GM19455 (cell line): ENCODE measurements around the gene ANP32E.

Experiments used
- ATAC-seq: cut with Tn5 transposase; IDR thresholded peaks from one replicate; pipeline ENCODE4 v1.9.1; 2021; ENCODE audit not compliant: unreplicated experiment

Gene ANP32E

DNA sequence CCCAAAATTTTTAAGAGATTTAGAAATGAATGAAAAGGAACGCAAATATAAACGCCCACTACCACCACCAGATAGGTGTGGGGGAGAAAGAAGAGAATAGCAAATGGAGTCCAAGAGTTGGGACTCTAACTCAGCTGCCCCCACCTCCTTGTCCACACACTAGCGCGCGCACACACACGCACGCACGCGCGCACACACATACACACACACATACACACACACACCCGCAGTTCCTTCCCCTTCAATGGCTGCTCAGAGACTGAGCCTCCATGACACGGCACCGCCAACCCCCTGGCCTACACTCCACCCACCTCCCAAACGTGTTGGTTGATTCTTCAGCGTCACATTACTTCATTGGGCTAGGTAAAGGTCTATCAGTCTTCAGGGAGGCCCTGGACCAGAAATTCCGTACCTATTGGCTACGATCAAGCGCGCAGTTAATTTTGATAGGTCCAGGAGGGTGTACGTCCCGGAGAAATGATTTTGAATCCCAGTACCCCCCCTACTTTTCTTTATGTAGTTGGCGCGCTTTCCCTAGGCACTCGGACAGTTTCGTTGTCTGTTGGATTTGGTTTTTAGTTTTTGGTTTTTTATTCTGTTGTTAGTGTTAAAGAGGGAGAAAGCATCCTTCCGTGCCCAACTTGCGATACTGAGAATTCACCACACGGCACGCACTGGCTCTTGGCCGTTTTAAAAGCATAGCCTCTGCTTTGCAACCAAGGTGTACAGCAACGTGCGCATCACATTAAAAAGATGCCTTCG lies at the start of gene ANP32E:
ANP32E (minus strand) TSS at position 261 of the 762 bp plus-strand sequence. CDS start 326 bp downstream, outside the sequence.
- ATAC-seq = peak; percentile 88

DNA sequence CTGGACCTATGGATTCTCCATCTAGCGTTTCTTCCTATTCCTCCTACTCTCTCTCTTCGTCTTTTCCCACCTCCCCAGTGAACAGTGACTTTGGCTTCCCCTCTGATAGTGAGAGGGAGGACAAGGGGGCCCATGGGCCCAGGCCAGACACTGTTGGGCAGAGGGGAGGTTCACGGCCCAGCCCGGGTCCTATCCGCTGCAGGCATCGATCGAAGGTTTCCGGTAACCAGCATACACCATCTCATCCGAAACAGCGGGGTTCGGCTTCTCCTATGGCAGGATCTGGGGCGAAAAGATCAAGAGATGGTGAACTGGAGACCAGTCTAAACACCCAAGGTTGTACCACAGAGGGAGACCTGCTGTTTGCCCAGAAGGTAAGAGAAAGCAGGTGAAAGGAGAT lies 47.3 kb upstream of the ANP32E start:
- no peak for ATAC-seq

DNA sequence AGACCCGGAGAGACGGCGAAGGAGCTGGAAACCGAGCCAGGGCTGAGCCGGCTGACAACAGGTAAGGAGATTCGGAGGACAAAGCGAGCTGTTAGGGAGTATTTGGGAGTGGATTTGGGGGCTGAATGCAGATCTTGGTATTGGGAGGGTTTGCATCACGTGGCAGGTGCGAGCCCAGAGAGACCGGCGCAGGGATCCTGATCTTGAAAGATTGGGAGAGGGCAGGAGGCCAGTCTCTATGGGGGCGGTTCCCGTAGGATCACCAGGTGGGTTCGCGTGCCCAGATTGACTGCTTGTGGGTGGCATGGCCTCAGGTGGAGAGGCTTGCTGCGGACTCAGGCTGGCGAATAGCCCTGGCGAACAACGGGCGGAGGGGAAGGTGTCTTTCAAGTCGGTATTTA lies 46.6 kb upstream of the ANP32E start:
- ATAC-seq = no peak

DNA sequence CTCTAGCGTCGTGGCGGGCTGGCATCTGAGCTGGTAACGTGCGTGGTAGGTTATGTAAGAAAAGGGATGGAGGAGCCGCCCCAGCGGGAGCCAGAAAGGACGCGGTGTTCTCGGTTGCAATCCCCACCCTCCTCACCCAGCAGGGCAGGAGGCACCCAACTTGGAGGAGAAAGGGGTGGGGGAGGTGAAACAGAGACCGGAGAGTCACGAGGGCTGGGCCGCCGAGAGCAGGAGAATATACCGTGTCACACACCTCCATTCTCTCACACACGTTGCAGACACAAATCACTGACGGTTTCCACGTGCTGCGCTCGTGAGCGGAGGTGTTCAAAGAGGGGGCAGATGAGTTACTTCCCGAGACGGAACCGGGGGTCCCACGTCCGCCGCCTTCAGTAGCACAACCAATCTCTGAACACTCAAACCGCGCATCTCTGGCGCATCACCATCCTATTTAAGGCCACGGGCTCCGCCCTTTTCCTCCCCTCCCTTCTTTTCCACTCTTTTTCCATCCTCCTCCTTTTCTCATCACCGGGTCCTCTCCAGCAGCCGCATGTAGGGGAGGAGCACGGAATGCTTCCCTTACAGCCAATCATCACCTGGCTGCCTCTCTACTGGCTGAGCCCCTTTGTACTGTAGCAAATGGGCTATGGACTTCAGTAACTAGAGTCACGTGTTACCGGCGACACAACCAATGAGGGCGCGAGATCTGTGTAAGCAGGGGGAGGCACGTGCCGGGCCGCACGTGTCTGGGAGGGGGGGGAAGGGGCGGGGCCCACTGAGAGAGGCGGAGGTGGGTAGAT lies 46.0 kb upstream of the ANP32E start, which contains the start of gene CIART:
CIART (plus strand) TSS at position 797 of the 800 bp plus-strand sequence. CDS start 714 bp downstream, outside the sequence.
- no peak for ATAC-seq

DNA sequence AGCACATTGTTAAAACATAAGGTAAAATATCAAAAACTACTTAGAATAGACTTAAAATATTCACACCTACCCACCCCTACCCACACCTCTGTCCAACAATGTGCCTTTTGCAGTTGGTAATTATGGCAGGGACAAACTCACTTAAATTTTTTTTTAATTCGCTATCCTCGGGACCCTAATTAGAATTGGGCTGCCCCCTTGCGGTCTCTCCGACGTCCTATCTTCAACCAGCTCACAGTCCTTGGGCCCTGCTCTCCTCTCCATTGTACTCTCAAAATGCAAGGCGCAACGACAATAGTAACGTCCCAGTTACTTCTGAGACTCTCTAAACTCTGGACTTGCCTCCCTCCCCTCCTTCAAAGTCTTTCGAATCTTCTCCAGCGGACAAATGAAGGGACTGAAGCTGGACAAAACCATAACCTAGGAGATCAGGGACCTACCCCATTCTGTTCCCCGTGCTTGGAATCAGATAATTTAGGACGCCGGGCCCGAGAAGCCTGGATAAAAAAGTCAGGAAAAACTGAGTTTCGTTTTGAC lies 45.4 kb upstream of the ANP32E start:
- no peak for ATAC-seq

DNA sequence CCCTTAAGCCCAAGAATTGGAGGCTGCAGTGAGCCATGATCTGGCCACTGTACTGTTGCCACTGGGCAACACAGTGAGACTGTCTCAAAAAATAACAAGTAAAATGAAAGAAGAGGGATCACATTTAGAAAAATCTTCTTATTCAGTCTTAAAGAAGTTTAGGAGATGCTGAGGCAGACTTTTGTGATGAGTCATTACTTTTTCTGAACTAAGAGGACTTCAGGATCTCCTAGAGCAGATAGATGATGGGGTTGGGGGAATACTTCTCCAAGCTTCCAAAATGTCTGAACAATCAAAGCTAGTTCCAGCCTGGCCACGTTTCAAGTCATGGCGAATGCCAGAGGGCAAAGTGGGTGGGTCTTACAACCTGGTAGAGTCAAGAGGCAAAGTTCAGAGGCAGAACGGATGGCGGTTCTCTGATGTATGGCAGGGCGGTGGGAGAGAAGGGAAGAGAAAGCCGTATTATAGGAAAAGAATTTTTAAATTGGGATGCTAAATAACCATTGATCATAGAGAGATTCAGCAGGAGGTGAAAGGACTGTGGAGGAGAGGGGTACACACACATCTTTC lies 44.3 kb upstream of the ANP32E start:
- no peak for ATAC-seq

DNA sequence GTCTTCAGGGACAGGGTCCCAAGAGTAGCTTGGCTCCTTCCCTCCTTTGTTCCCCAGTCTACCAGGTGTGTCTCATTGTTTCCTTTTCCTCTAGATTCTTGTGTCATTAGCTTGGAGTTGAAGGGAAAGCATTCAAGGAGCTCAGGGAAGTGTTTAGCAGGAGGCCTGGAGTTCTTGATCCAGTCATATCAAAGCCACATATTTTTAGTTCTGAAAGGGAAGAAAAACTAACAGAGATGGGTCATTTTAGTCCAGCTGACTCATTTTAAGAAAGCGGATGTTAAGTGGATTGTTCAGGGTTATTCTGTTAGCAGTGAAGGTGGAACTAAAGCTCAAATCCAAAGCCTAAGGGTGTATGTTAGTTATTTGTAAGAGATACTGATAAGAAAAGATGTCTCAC lies 37.4 kb upstream of the ANP32E start:
- no peak for ATAC-seq

DNA sequence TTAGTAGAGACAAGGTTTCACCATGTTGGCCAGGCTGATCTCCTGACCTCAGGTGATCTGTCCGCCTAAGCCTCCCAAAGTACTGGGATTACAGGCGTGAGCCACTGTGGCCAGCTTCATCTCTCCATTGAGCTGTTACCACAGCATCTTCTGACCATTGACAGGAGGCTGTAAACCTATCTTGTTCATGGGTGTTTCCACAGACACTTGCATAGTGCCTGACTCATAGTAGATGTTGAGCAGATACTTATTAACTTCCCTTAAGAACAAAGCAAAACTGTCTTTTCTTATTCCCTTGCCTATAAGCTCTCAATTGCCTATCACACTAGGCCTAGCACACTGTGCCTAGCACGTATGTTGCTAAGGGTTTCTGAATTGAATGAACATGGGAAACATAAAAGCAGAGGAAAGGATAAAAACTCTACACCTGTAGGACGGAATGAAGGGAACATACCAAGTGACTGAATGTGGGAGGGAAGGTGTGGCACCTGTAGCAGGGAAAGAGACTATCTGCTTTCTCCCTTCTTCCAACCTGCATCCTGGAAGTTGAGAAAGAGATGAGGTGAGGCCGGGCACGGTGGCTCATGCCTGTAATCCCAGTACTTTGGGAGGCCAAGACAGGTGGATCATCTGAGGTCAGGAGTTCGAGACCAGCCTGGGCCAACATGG lies 35.5 kb upstream of the ANP32E start:
- no peak for ATAC-seq

DNA sequence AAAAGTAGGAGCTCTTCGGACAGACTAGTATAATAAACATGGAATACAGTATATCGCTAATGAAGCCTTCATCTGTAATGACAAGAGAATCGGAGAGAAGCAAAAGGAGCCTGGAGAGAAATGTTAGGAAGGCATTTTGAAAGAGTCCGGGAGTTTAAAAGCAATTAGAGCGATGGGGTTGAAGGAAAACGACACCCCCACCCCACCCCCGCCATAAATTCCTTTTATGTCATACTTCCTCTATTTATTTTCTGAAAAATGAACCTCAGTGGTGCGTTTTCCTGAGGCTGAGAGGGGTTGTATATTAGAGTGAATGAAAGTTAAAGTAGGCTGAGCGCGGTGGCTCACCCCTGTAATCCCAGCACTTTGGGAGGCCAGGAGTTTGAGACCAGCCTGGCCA lies 33.5 kb upstream of the ANP32E start:
- no peak for ATAC-seq

DNA sequence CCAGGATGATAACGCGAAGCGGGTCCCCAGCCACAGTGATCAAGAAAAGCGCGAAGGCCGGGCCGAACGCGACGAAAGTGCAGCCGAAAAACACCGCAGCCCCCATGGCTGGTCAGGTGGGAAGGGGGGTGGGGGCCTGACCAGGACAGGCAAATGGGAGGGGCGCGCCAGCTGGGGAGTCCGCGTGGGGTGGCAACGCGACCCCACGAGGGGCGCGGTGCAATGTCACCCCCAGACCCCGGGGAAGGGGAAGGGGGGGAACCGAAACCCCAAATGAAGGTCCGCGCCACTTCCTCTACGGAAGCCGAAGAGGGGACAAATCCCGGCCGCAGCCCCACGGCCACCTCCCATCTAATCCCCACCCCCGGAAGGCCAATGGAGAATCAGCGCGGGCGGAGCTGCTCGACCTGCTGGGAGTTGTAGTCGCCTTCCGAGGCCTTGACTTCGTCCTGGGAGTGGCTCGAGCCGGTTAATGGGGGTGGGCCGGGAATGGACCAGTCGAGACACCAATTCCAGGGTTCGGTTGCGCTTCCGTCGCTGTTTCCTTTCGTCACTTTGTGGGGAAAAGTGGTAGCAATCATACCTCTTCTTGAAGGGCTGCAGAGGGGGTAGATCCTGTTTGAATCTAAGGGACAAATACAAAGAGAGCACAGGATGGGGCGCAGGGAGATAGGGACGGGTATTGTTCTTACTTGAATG lies 32.9 kb upstream of the ANP32E start, which contains the start of gene APH1A:
APH1A (minus strand) TSS at position 312 of the 699 bp plus-strand sequence; CDS start at position 106, 206 bp downstream.
- ATAC-seq = peak; percentile 94

DNA sequence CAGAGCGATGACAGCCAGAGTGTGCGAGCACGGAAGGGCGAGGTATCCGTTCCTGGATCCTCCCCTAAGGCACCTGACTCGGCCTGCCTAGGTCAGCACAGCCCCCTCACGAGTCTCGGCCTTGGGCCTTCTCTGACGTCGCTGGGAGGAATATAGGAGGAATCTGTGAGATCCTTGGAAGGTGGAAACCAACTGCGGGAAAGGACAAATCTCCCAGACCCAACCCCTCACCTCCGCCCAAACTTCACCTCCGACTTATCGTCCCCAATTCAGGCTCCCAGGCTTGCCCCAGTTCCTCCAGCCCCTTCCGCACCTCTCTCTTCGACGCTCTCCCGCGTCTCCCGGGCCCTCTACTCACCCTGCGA lies 32.4 kb upstream of the ANP32E start:
- ATAC-seq = peak; percentile 4

DNA sequence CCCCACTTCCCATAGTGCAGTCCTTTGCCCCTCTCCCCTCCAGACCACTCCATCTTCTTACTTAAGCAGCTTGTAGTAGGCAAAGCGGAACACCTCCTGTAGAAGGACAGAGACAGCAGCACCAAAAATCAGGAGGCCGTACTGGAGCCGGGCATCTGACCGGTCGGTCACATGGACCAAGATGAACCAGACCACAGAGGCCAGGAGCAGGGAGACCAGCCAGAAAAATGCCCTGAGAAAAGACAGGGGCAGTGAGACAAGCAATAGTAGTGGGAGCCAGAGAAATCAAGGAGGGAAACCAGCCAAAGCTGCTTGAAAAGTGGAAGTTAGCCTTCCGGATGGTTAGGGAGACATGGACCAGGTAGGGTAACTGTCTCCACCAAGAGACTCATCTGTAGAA lies 32.0 kb upstream of the ANP32E start:
- ATAC-seq = no peak

DNA sequence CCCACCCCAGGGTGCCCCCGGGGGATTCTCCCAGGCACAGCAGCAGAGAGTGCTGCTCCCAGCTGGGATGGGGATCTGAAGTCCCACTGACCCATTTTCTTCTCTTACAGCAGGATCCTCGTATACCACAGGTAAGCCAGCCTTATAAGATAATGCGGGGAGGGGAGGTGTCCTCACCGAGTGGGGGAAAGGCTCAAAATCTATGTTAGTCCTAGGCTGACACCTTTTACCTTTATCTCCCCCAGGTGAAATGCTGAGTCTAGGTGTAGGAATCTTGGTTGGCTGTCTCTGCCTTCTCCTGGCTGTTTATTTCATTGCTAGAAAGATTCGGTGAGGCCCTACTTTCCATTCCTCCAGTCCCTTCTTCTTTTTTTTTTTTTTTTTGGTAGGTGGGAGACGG lies 27.6 kb upstream of the ANP32E start:
- no peak for ATAC-seq

DNA sequence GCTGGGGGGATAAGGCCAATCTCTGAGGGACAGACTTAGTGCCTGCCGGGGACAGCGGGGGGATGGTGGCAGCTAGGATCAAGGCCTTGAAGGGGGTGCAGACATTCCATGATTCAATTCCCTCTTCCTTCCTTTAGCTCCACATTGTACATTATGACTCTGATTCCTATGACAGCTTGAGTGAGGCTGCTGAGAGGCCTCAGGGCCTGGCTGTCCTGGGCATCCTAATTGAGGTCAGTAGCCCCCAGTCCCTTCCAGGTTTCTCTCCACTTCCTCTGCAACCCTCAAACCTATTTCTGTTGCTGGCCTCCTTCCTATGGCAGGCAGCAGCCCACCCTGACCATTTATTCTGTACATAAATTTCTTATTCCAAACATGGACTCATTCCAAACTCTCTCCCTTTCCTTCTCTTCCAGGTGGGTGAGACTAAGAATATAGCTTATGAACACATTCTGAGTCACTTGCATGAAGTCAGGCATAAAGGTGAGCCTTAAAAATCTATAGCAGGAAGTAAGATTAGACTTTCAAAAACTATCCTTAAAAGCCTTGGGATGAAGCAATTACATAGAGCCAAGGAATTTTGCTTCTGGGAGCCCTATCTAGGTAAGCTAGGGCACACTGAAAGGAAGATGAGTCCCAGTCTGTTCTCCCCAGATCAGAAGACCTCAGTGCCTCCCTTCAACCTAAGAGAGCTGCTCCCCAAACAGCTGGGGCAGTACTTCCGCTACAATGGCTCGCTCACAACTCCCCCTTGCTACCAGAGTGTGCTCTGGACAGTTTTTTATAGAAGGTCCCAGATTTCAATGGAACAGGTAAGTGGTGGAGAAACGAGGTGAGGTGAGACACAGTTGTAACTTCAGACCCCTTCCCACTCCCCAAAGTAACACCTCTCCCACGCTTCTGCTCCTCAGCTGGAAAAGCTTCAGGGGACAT lies 26.7 kb upstream of the ANP32E start:
- ATAC-seq = no peak

DNA sequence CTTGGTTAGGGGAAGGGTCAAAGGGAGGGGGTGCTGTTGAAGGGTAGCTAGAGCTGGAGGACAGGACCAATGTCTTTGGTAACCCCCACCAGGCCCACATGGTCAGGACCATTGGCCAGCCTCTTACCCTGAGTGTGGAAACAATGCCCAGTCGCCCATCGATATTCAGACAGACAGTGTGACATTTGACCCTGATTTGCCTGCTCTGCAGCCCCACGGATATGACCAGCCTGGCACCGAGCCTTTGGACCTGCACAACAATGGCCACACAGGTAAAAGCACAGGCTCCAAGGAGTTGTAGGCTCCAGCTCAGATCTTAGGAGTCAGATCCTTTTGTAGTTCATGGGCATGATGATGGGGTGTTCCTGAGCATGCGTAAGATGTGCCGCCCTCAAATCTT lies 25.5 kb upstream of the ANP32E start:
- no peak for ATAC-seq

DNA sequence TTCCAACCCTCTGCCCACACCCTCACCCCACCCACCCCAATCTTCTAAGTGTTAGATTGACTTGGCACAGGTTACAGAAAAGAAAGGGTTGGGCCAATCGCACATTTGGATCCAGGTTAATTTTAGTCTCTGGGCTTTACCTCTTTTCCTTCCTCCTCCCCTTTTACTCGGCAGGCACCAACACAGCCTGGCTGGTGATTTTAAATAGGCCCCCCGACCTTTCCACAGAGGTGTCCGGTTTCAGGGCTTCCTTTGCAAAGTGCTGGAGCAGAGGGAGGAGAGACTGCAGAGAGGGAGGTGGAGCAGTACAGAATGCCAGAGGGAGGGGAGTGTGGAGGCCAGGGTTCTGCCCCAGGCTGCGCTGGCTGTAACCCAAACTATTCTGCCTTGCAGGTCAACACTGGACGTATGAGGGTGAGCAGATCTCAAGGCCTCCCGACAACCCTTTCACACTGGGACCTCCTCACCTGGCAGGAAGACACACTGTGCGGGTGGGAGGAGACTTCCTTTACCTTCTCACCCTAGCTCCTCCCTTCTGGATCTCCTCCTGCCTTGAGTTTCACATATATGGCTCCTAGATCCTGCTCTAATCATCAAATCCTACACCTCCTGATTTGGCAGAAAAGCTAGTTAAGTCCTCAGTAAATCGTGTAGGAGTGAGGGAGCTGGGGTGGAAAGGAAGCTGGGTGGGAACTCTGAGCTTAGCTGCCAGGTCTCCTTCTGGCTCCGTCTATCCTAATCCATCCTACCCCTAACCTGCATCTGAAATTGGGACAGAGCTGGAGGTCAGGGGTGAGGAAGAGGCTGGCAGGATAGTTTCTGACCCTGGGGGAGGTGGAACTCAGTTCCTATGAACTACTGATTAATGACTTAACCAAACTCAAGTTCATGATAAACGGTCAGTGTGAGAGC lies 24.1 kb upstream of the ANP32E start:
- ATAC-seq = no peak

DNA sequence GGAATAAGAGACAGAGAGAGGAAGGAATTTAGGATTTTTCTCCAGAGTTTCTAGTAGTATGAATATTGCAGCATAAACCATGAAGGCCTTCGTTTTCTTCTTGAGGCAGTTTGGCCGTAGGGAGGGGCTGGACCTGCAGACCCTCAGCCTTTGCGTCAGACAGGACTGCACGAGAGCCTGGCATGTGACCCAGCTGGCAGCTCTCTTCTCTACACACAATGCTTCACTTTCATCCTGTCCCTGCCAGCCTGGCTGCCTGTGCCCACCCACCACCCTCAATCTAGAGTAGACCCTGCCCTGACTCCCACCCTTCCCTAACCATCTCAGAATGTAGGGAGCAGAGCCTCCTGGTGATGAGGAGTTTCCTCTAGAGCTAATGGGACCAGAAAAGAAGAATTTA lies 23.3 kb upstream of the ANP32E start:
- no peak for ATAC-seq
